Heart left ventricle (tissue), 16 donors: Measurements from ENCODE around the gene AADACL3. TPM values are rescaled to one million over a fixed set of nuclear protein-coding genes. Genes with fewer than 3 reads are reported as not detected.

ENCODE experiments used
- ATAC-seq, 4 donors: fragments of 200-7000 bp; cut with Tn5 transposase; one replicate each; pipeline ENCODE4 v1.9.1; 2020 to 2022; ENCODE audit warnings: moderate library complexity in 4 of 4, mild to moderate bottlenecking in 3 of 4, moderate number of reproducible peaks in 1 of 4
- DNase-seq, 5 donors: peaks; one replicate each; pipeline ENCODE4 v3.0.0-alpha.2; 2020
- H3K27ac ChIP-seq, 12 donors: fragments of 200-600 bp; sonication (generic) in 4 of 12; one replicate each; pipeline versions ENCODE4 v1.5.0 to v1.8.0; 2016 to 2022; ENCODE audit warnings: mild to moderate bottlenecking in 2 of 12
- H3K27me3 ChIP-seq, 9 donors: fragments of 200-600 bp; sonication (generic) in 2 of 9; one replicate each; pipeline versions ENCODE4 v1.5.1 to v1.8.0; 2016 to 2022; ENCODE audit warnings: mild to moderate bottlenecking in 3 of 9
- H3K36me3 ChIP-seq, 9 donors: fragments of 200-600 bp; sonication (generic) in 2 of 9; one replicate each; pipeline versions ENCODE4 v1.5.0 to v1.8.0; 2018 to 2022; ENCODE audit warnings: mild to moderate bottlenecking in 2 of 9
- H3K4me1 ChIP-seq, 12 donors: fragments of 200-600 bp; sonication (generic) in 4 of 12; one replicate each; pipeline versions ENCODE4 v1.5.0 to v1.8.0; 2016 to 2022; ENCODE audit warnings: mild to moderate bottlenecking in 3 of 12
- H3K4me3 ChIP-seq, 12 donors: fragments of 200-600 bp; sonication (generic) in 4 of 12; one replicate each; pipeline versions ENCODE4 v1.5.0 to v1.8.0; 2017 to 2022; ENCODE audit warnings: mild to moderate bottlenecking in 9 of 12, moderate library complexity in 4 of 12
- H3K9me3 ChIP-seq, 12 donors: fragments of 200-600 bp; sonication (generic) in 4 of 12; one replicate each; pipeline versions ENCODE4 v1.5.0 to v1.8.0; 2016 to 2022; ENCODE audit warnings: mild to moderate bottlenecking in 1 of 12
- POLR2A ChIP-seq, 2 donors: fragments of 450-650 bp; IDR thresholded peaks; one replicate each; pipeline ENCODE4 v1.6.1; 2017; ENCODE audit warnings: antibody characterized with exemption in 2 of 2, mild to moderate bottlenecking in 2 of 2, moderate library complexity in 2 of 2
- WGBS, 4 donors: extraction: QIAGEN DNeasy Blood & Tissue Kit in 2 of 4; methylation state at CpG; one replicate each; pipeline versions ENCODE4 v1.1.5 to v1.1.7; 2013 to 2018; 5-methylcytosine and 5-hydroxymethylcytosine counted together
- intact Hi-C, 10 donors: fragments of 100-400 bp; cut with DNase I; formaldehyde crosslinking; loops; one replicate each; pipeline versions ENCODE4 v1.11.1 to v1.14.2; 2022
- polyA plus RNA-seq, 2 donors: library from polyadenylated mRNA; stranded (reverse); fragments of 200-250 nt; gene quantifications; one replicate each; pipeline ENCODE4 v1.2.3, GENCODE V29; 2013
- total RNA-seq, 9 donors: library from RNA; depleted of rRNA in 2 of 9; stranded (reverse); fragments of >200 nt in 2 of 9; fragmentation: NEBNext Ultra II Directional in 3 of 9; extraction: Animal tissue kit (Norgen Biotek cat#: 25700) in 3 of 9; gene quantifications; one replicate each; pipeline versions ENCODE4 v1.1.0 to v1.2.4, GENCODE V29; 2016 to 2023
- TF ChIP-seq, protein P1 (sequence below), 12 donors: fragments of 200-600 bp; sonication (generic) in 4 of 12; IDR thresholded peaks; one replicate each; pipeline versions ENCODE4 v1.5.0 to v1.8.0; 2018 to 2022; ENCODE audit warnings: antibody characterized with exemption in 12 of 12, mild to moderate bottlenecking in 5 of 12
- donor health status: ischemic (EF 13 %, LVEDD 7.1; RV severe dilation, severe dysfunction).
- donor health status: healthy with polysubstance abuse.
- donor health status: DM: no; HTN: yes; CAD: no.
- donor health status: DM: no; HTN: no; CAD: no.
- donor health status: ischemic (EF 25% LVEDD 6.9; RV normal size, moderate dysfunction).
- donor health status: ischemic (EF 25% LVEDD 5.7; RV mildly dilated, moderate dysfunction).
- donor health status: healthy.
- donor health status: DM: yes; HTN: yes; CAD: no.
- donor health status: ischemic (EF 35%, LVEDD 5.7; RV mildly dilated, moderate dysfunction).
- donor health status: nonischemic (EF 11% LVEDD 7.7; RV severe dilation, severe dysfunction).
- donor health status: DM: yes; HTN: yes; CAD: no.
- donor health status: PGD.
- donor health status: ischemic (EF 29% LVEDD 5.4; RV normal size, mild dysfunction).
- donor health status: nonischemic (EF 23%, LVEDD 6.1; RV moderate dilation, normal function).

Gene AADACL3
- total and polyA plus RNA-seq, 11 donors = not detected

DNA sequence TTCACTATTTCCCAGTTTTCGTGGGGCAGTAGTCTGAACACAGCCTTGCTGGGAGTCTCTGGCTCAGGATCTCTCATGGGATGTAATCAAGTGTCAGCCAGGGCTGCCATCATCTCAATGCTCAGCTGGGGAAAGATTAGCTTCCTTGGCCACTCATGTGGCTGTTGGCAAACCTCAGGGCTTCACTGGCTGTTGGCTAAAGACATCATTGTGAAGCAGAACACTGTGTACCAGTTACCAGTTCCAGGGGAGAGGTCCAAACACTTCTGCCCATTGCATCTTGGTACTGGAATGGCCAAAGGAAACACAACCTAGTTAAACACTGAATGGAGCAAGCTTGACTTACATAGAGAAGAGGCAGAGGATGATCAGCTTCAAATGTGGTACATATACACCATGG is 38.3 kb upstream of the AADACL3 start:
- Histone ChIP-seq H3K4me3 (no peak overlapping the region), H3K27ac (no peak overlapping the region), H3K4me1 (peaks cover 0 to 12% (median 0%) of the 10 kb centered on the region in 12 donors), H3K9me3 (peaks cover 0 to 9% (median 0%) of the 10 kb centered on the region in 12 donors), H3K27me3 (no peaks in the 10 kb centered on the region), H3K36me3 (no peaks in the 10 kb centered on the region)
- peak in 3 of 5 donors; percentile 18 to 61 (median 53) for DNase-seq
- peak; percentile 84 to 91 (median 90) for ATAC-seq
- TF ChIP-seq, protein P1, sequence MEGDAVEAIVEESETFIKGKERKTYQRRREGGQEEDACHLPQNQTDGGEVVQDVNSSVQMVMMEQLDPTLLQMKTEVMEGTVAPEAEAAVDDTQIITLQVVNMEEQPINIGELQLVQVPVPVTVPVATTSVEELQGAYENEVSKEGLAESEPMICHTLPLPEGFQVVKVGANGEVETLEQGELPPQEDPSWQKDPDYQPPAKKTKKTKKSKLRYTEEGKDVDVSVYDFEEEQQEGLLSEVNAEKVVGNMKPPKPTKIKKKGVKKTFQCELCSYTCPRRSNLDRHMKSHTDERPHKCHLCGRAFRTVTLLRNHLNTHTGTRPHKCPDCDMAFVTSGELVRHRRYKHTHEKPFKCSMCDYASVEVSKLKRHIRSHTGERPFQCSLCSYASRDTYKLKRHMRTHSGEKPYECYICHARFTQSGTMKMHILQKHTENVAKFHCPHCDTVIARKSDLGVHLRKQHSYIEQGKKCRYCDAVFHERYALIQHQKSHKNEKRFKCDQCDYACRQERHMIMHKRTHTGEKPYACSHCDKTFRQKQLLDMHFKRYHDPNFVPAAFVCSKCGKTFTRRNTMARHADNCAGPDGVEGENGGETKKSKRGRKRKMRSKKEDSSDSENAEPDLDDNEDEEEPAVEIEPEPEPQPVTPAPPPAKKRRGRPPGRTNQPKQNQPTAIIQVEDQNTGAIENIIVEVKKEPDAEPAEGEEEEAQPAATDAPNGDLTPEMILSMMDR (IDR thresholded peaks at IDR 0.05) = no peak
- no peak for TF ChIP-seq POLR2A (IDR thresholded peaks at IDR 0.05)
- 40 to 68% (median 54%) methylated on average over 1 of the region's 1 CpG for WGBS, 4 donors
- intact Hi-C loops = loop anchor here in 1 of 10 donors (10.0 kb wide), 1 partner anchor 563 kb away; no protein-coding TSS in a partner anchor

DNA sequence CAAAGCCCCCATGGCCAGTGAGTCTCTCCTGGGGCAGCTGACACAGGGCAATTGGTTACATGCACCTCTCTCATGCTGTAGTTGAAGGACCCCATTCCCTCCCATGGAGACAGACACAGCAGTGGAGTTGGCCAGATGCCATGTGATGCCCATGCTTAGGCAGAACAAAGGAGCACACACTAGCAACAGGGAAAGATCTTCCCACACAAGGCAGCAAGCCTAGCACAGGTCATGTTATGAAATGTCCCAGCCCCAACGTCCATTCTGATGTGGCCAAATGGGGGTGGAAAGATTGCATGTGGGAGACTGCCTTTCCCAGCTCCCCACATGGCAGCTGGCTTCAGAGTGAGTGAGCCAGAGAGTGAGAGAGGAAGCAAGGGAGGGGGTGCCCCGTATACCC is 37.6 kb upstream of the AADACL3 start:
- Histone ChIP-seq H3K36me3 (no peaks in the 10 kb centered on the region), H3K9me3 (peaks cover 0 to 9% (median 0%) of the 10 kb centered on the region in 12 donors), H3K27me3 (peaks cover 0 to 3% (median 0%) of the 10 kb centered on the region in 9 donors), H3K4me1 (peaks cover 0 to 12% (median 0%) of the 10 kb centered on the region in 12 donors), H3K4me3 (no peak overlapping the region), H3K27ac (no peak overlapping the region)
- intact Hi-C loops = loop anchor here in 1 of 10 donors (10.0 kb wide), 1 partner anchor 564 kb away; no protein-coding TSS in a partner anchor
- 41 to 56% (median 49%) methylated on average over 2 of the region's 2 CpGs for WGBS, 4 donors
- peak in 1 of 4 donors; percentile 20 for ATAC-seq
- TF ChIP-seq, protein P1 (IDR thresholded peaks at IDR 0.05) = no peak
- TF ChIP-seq POLR2A (IDR thresholded peaks at IDR 0.05) = no peak
- DNase-seq = no peak

DNA sequence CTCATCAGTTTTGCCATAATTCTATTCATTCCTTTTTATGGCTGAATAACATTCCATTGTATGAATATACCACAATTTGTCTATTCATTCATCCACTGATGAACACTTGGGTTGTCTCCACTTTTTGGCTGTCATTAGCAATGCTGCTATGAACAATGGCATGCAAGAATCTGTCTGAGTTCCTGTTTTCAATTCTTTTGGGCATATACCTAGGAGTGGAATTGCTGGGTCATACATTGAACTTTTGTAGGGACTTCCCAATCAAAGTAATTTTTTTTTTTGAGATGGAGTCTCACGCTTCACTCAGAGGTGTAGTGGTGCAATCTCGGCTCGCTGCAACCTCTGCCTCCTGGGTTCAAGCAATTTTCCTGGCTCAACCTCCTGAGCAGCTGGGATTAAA is 37.1 kb upstream of the AADACL3 start:
- no peaks in the 10 kb centered on the region for H3K36me3 ChIP-seq
- intact Hi-C loops = loop anchor here in 1 of 10 donors (10.0 kb wide), 1 partner anchor 564 kb away; no protein-coding TSS in a partner anchor
- ATAC-seq (no peak), DNase-seq (no peak)
- no peak for TF ChIP-seq POLR2A (IDR thresholded peaks at IDR 0.05)
- TF ChIP-seq, protein P1 (IDR thresholded peaks at IDR 0.05) = no peak
- no peak overlapping the region for H3K4me3 ChIP-seq
- 87 to 96% (median 91%) methylated on average over 3 of the region's 3 CpGs for WGBS, 4 donors
- H3K4me1 ChIP-seq = peaks cover 0 to 12% (median 0%) of the 10 kb centered on the region in 12 donors
- H3K9me3 ChIP-seq = peaks cover 0 to 9% (median 0%) of the 10 kb centered on the region in 12 donors
- H3K27me3 ChIP-seq = peaks cover 0 to 5% (median 0%) of the 10 kb centered on the region in 9 donors
- no peak overlapping the region for H3K27ac ChIP-seq

DNA sequence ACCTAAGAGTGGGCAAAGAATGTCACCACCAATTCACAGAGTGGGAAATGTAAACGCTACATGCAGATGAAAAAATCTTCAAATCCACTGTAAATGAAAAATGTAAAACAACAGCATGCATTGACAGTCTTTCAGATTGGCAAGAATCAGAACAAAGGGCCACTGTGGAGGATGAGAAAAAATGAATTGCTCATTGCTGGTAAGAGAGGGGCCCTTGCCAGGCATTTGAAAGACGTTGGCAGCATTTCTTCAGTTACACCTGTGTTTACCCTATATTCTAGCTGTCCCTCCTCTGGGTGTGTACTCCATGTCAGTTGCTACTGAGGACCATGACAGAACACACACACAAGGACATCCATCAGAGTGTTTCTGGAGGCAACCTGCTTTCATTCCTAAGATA is 25.8 kb upstream of the AADACL3 start:
- WGBS, 4 donors = 48 to 64% (median 57%) methylated on average over 2 of the region's 2 CpGs
- DNase-seq (no peak), ATAC-seq (no peak)
- TF ChIP-seq, protein P1 (IDR thresholded peaks at IDR 0.05) = no peak
- TF ChIP-seq POLR2A (IDR thresholded peaks at IDR 0.05) = no peak
- intact Hi-C loops = no loop called here
- H3K36me3 ChIP-seq = no peaks in the 10 kb centered on the region
- H3K4me1 ChIP-seq = no peaks in the 10 kb centered on the region
- H3K27me3 ChIP-seq = no peaks in the 10 kb centered on the region
- H3K9me3 ChIP-seq = no peaks in the 10 kb centered on the region
- H3K27ac ChIP-seq = no peak overlapping the region
- no peak overlapping the region for H3K4me3 ChIP-seq
